ENCODE data around the gene XRCC2.

- no peak for TF ChIP-seq CTCF (conservative IDR thresholded peaks at IDR 0.05; ENCODE audit: low read depth in 2 of 2)
- TF ChIP-seq ETS1 (IDR thresholded peaks at IDR 0.05), result no peak
Observed at GRCh38 chr7:152710153-152710442, 34.2 kb upstream of the XRCC2 start.

All from GM23338 (cell line).